ENCODE measurements around the gene SHC4. TPM values are rescaled to one million over a fixed set of nuclear protein-coding genes. Genes with fewer than 3 reads are reported as not detected.
"Not testable (repeated sequence)": the region's sequence is repeated elsewhere in the genome, so short reads cannot be mapped to it uniquely, and the experiment has no call there.

SHC4 gene
- total and polyA plus RNA-seq, 7 donors: 0.10 to 1.0 (median 0.25) TPM; not detected in 1

DNA sequence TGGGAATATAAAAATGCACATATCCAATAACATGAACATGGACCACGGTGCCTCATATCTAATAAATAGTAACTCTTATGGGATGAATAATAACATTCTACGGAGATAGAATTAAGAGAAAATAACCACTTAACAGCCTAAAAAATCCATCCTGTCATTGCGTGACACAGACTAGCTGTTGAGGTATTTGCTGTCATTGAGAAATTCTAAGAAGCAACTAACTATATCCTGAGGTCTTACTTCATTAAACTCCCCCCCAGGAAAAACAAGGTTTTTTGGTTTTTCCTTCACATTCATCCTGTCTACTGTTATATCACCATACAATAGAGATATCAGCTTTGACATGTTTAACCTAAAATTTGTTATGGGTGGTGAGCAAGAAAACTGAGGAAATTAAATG lies 167.2 kb downstream of the SHC4 start:
- H3K27ac ChIP-seq: no peak overlapping the region
- H3K9me3 ChIP-seq: no peaks in the 10 kb centered on the region
- intact Hi-C loops (cut with DNase I): no loop called here
- WGBS, 3 donors: 82 to 93% (median 84%) methylated on average over 3 of the region's 3 CpGs
- H3K36me3 ChIP-seq (ENCODE audit: insufficient read depth in 1 of 2, low read depth in 1 of 2): no peaks in the 10 kb centered on the region
- H3K27me3 ChIP-seq (ENCODE audit: insufficient read depth in 3 of 3, low read length in 2 of 3): no peaks in the 10 kb centered on the region
- no peak for ATAC-seq
- no peak overlapping the region for H3K4me3 ChIP-seq
- H3K4me1 ChIP-seq: no peaks in the 10 kb centered on the region
- DNase-seq: no peak
- TF ChIP-seq, protein P1, sequence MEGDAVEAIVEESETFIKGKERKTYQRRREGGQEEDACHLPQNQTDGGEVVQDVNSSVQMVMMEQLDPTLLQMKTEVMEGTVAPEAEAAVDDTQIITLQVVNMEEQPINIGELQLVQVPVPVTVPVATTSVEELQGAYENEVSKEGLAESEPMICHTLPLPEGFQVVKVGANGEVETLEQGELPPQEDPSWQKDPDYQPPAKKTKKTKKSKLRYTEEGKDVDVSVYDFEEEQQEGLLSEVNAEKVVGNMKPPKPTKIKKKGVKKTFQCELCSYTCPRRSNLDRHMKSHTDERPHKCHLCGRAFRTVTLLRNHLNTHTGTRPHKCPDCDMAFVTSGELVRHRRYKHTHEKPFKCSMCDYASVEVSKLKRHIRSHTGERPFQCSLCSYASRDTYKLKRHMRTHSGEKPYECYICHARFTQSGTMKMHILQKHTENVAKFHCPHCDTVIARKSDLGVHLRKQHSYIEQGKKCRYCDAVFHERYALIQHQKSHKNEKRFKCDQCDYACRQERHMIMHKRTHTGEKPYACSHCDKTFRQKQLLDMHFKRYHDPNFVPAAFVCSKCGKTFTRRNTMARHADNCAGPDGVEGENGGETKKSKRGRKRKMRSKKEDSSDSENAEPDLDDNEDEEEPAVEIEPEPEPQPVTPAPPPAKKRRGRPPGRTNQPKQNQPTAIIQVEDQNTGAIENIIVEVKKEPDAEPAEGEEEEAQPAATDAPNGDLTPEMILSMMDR (IDR thresholded peaks at IDR 0.05): no peak

GRCh38 chr15:48795901-48796300 lies 167.8 kb downstream of the SHC4 start:
- Histone ChIP-seq H3K4me3 (no peak overlapping the region), H3K27me3 (ENCODE audit: insufficient read depth in 3 of 3, low read length in 2 of 3) (no peaks in the 10 kb centered on the region), H3K27ac (no peak overlapping the region), H3K36me3 (ENCODE audit: insufficient read depth in 1 of 2, low read depth in 1 of 2) (no peaks in the 10 kb centered on the region), H3K9me3 (no peaks in the 10 kb centered on the region), H3K4me1 (no peaks in the 10 kb centered on the region)
- 95 to 96% (median 95%) methylated on average over 3 of the region's 3 CpGs for WGBS, 3 donors
- TF ChIP-seq, protein P1 (IDR thresholded peaks at IDR 0.05): no peak
- intact Hi-C loops (cut with DNase I): no loop called here
- ATAC-seq: no peak
- no peak for DNase-seq

GRCh38 chr15:48794697-48795134 lies 169.0 kb downstream of the SHC4 start:
- WGBS, 3 donors: 88 to 98% (median 95%) methylated on average over 2 of the region's 2 CpGs
- Histone ChIP-seq H3K9me3 (no peaks in the 10 kb centered on the region), H3K27me3 (ENCODE audit: insufficient read depth in 3 of 3, low read length in 2 of 3) (no peaks in the 10 kb centered on the region), H3K4me1 (no peaks in the 10 kb centered on the region), H3K36me3 (ENCODE audit: insufficient read depth in 1 of 2, low read depth in 1 of 2) (no peaks in the 10 kb centered on the region), H3K4me3 (no peak overlapping the region), H3K27ac (no peak overlapping the region)
- intact Hi-C loops (cut with DNase I): no loop called here
- ATAC-seq (no peak), DNase-seq (no peak)
- TF ChIP-seq, protein P1 (IDR thresholded peaks at IDR 0.05): no peak

DNA sequence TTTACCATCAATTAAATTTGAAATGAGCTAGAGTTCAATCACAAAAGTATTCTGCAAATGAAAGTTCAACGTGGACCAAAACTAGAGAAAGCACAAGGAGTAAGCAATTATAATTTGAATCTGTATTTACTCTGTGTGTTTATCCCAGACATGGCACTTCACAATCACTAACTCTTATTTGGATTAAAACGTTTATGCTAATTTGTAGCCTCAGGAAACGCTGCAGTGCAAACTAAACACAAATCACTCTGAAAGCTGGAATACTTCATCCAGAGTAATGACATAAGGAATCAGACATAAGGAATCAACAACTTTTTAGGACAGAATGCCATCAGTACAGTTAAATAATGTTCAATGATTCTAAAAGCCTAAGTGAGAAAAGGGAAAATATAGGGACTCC lies 171.3 kb downstream of the SHC4 start:
- H3K36me3 ChIP-seq (ENCODE audit: insufficient read depth in 1 of 2, low read depth in 1 of 2): peaks cover 0 to 8% of the 10 kb centered on the region in 2 donors
- H3K4me1 ChIP-seq: no peaks in the 10 kb centered on the region
- H3K27me3 ChIP-seq (ENCODE audit: insufficient read depth in 3 of 3, low read length in 2 of 3): no peaks in the 10 kb centered on the region
- intact Hi-C loops (cut with DNase I): no loop called here
- H3K27ac ChIP-seq: no peak overlapping the region
- no peaks in the 10 kb centered on the region for H3K9me3 ChIP-seq
- no peak for DNase-seq
- no peak overlapping the region for H3K4me3 ChIP-seq
- ATAC-seq: no peak
- WGBS, 3 donors: 51 to 90% (median 75%) methylated on average over 3 of the region's 3 CpGs
- TF ChIP-seq, protein P1 (IDR thresholded peaks at IDR 0.05): no peak

DNA sequence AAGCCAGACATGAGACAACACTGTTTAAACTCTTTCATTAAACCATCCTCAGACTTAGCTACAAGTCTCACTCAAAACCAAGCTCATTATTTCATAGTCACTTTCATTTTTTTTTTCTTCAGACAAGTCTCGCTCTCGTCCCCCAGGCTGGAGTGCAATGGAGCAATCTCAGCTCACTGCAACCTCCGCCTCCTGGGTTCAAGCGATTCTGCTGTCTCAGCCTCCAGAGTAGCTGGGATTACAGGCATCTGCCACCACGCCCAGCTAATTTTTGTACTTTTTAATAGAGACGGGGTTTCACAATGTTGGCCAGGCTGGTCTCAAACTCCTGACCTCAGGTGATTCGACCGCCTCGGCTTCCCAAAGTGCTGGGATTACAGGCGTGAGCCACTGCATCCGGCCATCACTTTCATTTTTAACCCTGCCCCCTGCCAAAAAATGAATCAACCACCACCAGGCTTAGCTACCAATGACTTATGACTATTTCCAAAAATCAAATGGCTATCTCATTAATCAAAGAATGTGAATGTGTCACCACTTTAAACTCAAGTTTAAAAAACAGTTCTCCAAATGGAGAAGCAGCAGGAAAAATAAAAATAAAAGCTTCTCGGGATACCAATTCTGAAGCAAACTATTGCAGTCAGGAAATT lies 173.1 kb downstream of the SHC4 start:
- H3K36me3 ChIP-seq (ENCODE audit: insufficient read depth in 1 of 2, low read depth in 1 of 2); H3K4me3 ChIP-seq; H3K27me3 ChIP-seq (ENCODE audit: insufficient read depth in 3 of 3, low read length in 2 of 3); H3K27ac ChIP-seq; ATAC-seq; H3K4me1 ChIP-seq; intact Hi-C loops (cut with DNase I); H3K9me3 ChIP-seq: not testable (repeated sequence)
- 88 to 91% (median 91%) methylated on average over 12 of the region's 12 CpGs for whole genome bisulfite sequencing, 3 donors
- peak; percentile 27 to 54 for DNase-seq

Measured in psoas muscle (tissue), 8 donors.